HCT116 (cell line): ENCODE data around the gene THSD4.

Source experiments
- ATF3 ChIP-seq: IDR thresholded peaks from 2 replicates; pipeline ENCODE4 v1.6.1; 2012
- EGR1 ChIP-seq: IDR thresholded peaks from 2 replicates; pipeline ENCODE4 v1.6.1; 2012; ENCODE audit warnings: low read depth
- JUND ChIP-seq: IDR thresholded peaks from 2 replicates; pipeline ENCODE4 v1.6.1; 2012
- MAX ChIP-seq: IDR thresholded peaks from 2 replicates; pipeline ENCODE4 v1.6.1; 2012
- POLR2A ChIP-seq: IDR thresholded peaks from 2 replicates; pipeline ENCODE4 v1.7.0; 2011; ENCODE audit warnings: borderline replicate concordance; ENCODE audit not compliant: insufficient read depth, insufficient read length; ENCODE audit errors: extremely low read depth
- POLR2AphosphoS5 ChIP-seq: IDR thresholded peaks from 2 replicates; pipeline ENCODE4 v1.6.1; 2011; ENCODE audit warnings: mild to moderate bottlenecking, low read depth, low read length, moderate library complexity
- RAD21 ChIP-seq: IDR thresholded peaks from 2 replicates; pipeline ENCODE4 v1.6.1; 2012; ENCODE audit warnings: low read depth, mild to moderate bottlenecking
- SIN3A ChIP-seq: IDR thresholded peaks from 2 replicates; pipeline ENCODE4 v1.6.1; 2012; ENCODE audit warnings: low read depth
- SP1 ChIP-seq: IDR thresholded peaks from 2 replicates; pipeline ENCODE4 v1.6.1; 2012; ENCODE audit warnings: low read depth
- TCF7L2 ChIP-seq: IDR thresholded peaks from 2 replicates; pipeline ENCODE4 v1.7.0; 2011; ENCODE audit warnings: borderline replicate concordance, inconsistent platforms; ENCODE audit not compliant: insufficient read depth, insufficient read length; ENCODE audit errors: extremely low read depth
- ZNF274 ChIP-seq: fragments of 200-500 bp; sonication (Bioruptor generic); IDR thresholded peaks from 2 replicates; pipeline ENCODE4 v1.6.1; 2014; ENCODE audit warnings: mild to moderate bottlenecking, low read depth, low read length, inconsistent platforms
- TF ChIP-seq, protein P1 (sequence below), 3 experiments: fragments of 200-600 bp in 1 of 3; sonication (generic) in 1 of 3; IDR thresholded peaks in 2 of 3; conservative IDR thresholded peaks in 1 of 3; 2 replicates each; pipeline ENCODE4 v1.5.1; 2012 to 2017; ENCODE audit warnings: low read depth in 2 of 3, low read length in 2 of 3, antibody characterized with exemption in 1 of 3, borderline replicate concordance in 1 of 3, control low read depth in 1 of 3, mild to moderate bottlenecking in 1 of 3, mixed read lengths in 1 of 3, mixed run types in 1 of 3, moderate library complexity in 1 of 3; ENCODE audit not compliant: insufficient read depth in 1 of 3
- TF ChIP-seq, protein P2 (sequence below): IDR thresholded peaks from 2 replicates; pipeline ENCODE4 v1.6.1; 2012; ENCODE audit warnings: low read depth

- TF ChIP-seq, protein P1, sequence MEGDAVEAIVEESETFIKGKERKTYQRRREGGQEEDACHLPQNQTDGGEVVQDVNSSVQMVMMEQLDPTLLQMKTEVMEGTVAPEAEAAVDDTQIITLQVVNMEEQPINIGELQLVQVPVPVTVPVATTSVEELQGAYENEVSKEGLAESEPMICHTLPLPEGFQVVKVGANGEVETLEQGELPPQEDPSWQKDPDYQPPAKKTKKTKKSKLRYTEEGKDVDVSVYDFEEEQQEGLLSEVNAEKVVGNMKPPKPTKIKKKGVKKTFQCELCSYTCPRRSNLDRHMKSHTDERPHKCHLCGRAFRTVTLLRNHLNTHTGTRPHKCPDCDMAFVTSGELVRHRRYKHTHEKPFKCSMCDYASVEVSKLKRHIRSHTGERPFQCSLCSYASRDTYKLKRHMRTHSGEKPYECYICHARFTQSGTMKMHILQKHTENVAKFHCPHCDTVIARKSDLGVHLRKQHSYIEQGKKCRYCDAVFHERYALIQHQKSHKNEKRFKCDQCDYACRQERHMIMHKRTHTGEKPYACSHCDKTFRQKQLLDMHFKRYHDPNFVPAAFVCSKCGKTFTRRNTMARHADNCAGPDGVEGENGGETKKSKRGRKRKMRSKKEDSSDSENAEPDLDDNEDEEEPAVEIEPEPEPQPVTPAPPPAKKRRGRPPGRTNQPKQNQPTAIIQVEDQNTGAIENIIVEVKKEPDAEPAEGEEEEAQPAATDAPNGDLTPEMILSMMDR (IDR thresholded peaks at IDR 0.05 in 2 of 3, conservative IDR thresholded peaks at IDR 0.05 in 1 of 3; ENCODE audit: borderline replicate concordance in 1 of 3, insufficient read depth in 1 of 3, low read depth in 2 of 3, low read length in 2 of 3) = no peak
- no peak for TF ChIP-seq JUND
- no peak for TF ChIP-seq ATF3
- no peak for TF ChIP-seq SIN3A
- TF ChIP-seq RAD21 = no peak
- no peak for TF ChIP-seq POLR2AphosphoS5
- no peak for TF ChIP-seq EGR1
- TF ChIP-seq SP1 = no peak
- TF ChIP-seq POLR2A = no peak
- no peak for TF ChIP-seq ZNF274
- TF ChIP-seq TCF7L2 = no peak
- TF ChIP-seq, protein P2, sequence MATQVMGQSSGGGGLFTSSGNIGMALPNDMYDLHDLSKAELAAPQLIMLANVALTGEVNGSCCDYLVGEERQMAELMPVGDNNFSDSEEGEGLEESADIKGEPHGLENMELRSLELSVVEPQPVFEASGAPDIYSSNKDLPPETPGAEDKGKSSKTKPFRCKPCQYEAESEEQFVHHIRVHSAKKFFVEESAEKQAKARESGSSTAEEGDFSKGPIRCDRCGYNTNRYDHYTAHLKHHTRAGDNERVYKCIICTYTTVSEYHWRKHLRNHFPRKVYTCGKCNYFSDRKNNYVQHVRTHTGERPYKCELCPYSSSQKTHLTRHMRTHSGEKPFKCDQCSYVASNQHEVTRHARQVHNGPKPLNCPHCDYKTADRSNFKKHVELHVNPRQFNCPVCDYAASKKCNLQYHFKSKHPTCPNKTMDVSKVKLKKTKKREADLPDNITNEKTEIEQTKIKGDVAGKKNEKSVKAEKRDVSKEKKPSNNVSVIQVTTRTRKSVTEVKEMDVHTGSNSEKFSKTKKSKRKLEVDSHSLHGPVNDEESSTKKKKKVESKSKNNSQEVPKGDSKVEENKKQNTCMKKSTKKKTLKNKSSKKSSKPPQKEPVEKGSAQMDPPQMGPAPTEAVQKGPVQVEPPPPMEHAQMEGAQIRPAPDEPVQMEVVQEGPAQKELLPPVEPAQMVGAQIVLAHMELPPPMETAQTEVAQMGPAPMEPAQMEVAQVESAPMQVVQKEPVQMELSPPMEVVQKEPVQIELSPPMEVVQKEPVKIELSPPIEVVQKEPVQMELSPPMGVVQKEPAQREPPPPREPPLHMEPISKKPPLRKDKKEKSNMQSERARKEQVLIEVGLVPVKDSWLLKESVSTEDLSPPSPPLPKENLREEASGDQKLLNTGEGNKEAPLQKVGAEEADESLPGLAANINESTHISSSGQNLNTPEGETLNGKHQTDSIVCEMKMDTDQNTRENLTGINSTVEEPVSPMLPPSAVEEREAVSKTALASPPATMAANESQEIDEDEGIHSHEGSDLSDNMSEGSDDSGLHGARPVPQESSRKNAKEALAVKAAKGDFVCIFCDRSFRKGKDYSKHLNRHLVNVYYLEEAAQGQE = no peak
- no peak for TF ChIP-seq MAX
Observed at GRCh38 chr15:71191296-71191695, 76.0 kb downstream of the THSD4 start.
